ENCODE measurements around the gene VGF. TPM values are rescaled to one million over a fixed set of nuclear protein-coding genes. Genes with fewer than 3 reads are reported as not detected.
"Not testable (repeated sequence)": the region's sequence is repeated elsewhere in the genome, so short reads cannot be mapped to it uniquely, and the experiment has no call there.

Gene VGF
- total RNA-seq, 2 experiments from 2014 or later = not detected

DNA sequence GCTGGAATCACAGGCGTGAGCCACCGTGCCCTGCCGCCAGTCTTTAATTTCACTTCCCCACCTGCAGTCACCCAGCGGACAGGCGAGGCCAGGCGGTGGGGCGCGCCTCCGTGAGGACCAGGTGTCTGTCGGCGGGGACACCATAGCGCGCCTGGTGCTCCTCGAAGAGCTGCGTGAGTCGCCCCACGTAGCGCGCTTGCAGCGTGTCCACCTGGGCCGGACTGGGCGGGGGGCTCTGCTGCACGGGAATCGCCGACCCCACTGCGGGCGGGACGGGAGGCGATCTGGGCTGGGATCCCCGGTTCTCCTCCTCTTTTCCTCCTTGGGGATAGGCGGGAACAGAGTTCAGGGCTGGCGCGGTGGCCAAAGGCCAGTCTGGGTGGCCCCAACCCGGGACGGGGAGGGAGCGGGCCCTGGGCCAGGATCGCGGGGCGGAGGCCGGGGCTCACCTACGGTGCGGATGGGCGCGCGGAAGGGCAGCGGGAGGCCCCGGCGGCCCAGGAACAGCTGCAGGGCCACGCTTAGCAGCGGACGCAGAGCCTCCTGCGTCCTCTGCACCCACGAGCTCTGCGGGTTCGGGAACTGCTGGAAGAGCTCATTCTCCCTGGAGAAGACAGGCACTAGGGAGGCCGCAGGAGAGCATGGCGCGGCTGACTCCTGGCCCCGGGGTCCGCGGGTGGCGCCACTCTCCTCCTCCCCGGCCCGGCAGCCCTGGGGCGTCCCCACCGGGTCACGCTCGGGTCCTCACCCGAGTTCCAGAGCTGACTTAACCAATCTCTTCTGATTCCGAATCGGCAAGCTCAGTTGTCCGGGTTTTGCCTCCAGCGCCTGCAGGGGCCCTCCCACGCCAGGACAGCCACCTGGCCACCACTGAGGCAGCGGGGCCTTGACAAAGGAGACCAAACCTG lies 36.6 kb upstream of the VGF start:
- intact Hi-C loops (cut with micrococcal nuclease) = no loop called here

GRCh38 chr7:101200862-101201599 lies 35.7 kb upstream of the VGF start, which contains the start of gene MOGAT3:
TSS of gene MOGAT3 (minus strand) at chr7:101201036. CDS start at chr7:101200854, 182 bp downstream.
- Mint-ChIP-seq H3K27ac (no peak within 1 kb of the TSS), H3K36me3 (peaks cover under 1% of the 10 kb centered on the region), H3K4me1 (ENCODE audit: low read depth) (peaks cover 10% of the 10 kb centered on the region), H3K9me3 (no peaks in the 10 kb centered on the region), H3K27me3 (peaks cover 18% of the 10 kb centered on the region), H3K4me3 (no peak within 1 kb of the TSS)
- intact Hi-C loops (cut with micrococcal nuclease) = no loop called here
- POLR2A ChIA-PET = no interaction called here
- no peak for DNase-seq
- CTCF ChIA-PET = interaction anchor here (1.0 to 3.6 kb wide), 6 partner anchors 9 to 89 kb away, joined by 3 to 12 read pairs (median 6); no protein-coding TSS in a partner anchor

More for the DNA sequence above, 36.6 kb upstream of the VGF start:
- DNase-seq = no peak
- Mint-ChIP-seq H3K27me3 (peaks cover 18% of the 10 kb centered on the region), H3K36me3 (peaks cover 6% of the 10 kb centered on the region), H3K4me3 (no peak overlapping the region), H3K9me3 (no peaks in the 10 kb centered on the region), H3K4me1 (ENCODE audit: low read depth) (peaks cover 10% of the 10 kb centered on the region), H3K27ac (no peak overlapping the region)
- ChIA-PET CTCF (interaction anchor here (1.0 to 3.9 kb wide), 4 partner anchors 10 to 88 kb away, joined by 3 to 33 read pairs (median 4); partner anchors contain the start of genes PLOD3 and ZNHIT1), POLR2A (no interaction called here)

DNA sequence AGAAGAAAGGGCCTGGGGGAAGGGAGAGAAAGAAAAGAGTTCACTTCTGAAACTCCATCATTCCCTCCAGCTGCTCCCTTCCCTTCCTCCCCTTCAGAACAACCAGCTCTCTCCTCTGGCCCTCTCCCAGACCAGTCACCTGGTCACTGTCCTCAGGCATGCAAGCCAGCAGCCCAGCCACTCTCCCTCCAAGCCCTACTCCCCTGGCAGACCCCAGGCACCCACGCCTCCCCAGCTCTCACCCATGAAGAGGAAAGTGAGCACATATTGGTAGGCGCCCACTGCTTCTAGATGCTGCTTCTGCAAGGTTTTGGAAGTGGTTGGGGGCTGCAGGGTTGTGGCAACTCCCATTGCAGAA lies 35.1 kb upstream of the VGF start:
- no peaks in the 10 kb centered on the region for H3K36me3 Mint-ChIP-seq
- ChIA-PET POLR2A (interaction anchor here (0.7 to 0.9 kb wide), 2 partner anchors 14 to 24 kb away, joined by 3 to 5 read pairs; no protein-coding TSS in a partner anchor), CTCF (interaction anchor here (1.0 to 3.6 kb wide), 4 partner anchors 8 to 82 kb away, joined by 3 to 12 read pairs (median 8); no protein-coding TSS in a partner anchor)
- H3K27ac Mint-ChIP-seq = no peak overlapping the region
- intact Hi-C loops (cut with micrococcal nuclease) = no loop called here
- peaks cover 10% of the 10 kb centered on the region for H3K4me1 Mint-ChIP-seq (ENCODE audit: low read depth)
- DNase-seq = no peak
- H3K9me3 Mint-ChIP-seq = no peaks in the 10 kb centered on the region
- H3K27me3 Mint-ChIP-seq = peaks cover 18% of the 10 kb centered on the region
- H3K4me3 Mint-ChIP-seq = no peak overlapping the region

- H3K4me1 Mint-ChIP-seq (ENCODE audit: low read depth) = peaks cover 10% of the 10 kb centered on the region
- intact Hi-C loops (cut with micrococcal nuclease) = not testable (repeated sequence)
- CTCF ChIA-PET = interaction anchor here (3.6 kb wide), 1 partner anchor 55 kb away, joined by 12 read pairs; no protein-coding TSS in a partner anchor
Observed at GRCh38 chr7:101199522-101199921, 34.2 kb upstream of the VGF start.

GRCh38 chr7:101198476-101198875 lies 33.1 kb upstream of the VGF start:
- peaks cover 6% of the 10 kb centered on the region for H3K4me1 Mint-ChIP-seq (ENCODE audit: low read depth)
- no peak overlapping the region for H3K27ac Mint-ChIP-seq
- intact Hi-C loops (cut with micrococcal nuclease) = no loop called here
- H3K27me3 Mint-ChIP-seq = peaks cover 20% of the 10 kb centered on the region
- no peaks in the 10 kb centered on the region for H3K9me3 Mint-ChIP-seq
- no peak overlapping the region for H3K4me3 Mint-ChIP-seq
- CTCF ChIA-PET = interaction anchor here (3.6 kb wide), 1 partner anchor 54 kb away, joined by 12 read pairs; no protein-coding TSS in a partner anchor
- POLR2A ChIA-PET = no interaction called here
- H3K36me3 Mint-ChIP-seq = no peaks in the 10 kb centered on the region
- DNase-seq = no peak

More at GRCh38 chr7:101199522-101199921, 34.2 kb upstream of the VGF start:
- H3K4me3 Mint-ChIP-seq, H3K36me3 Mint-ChIP-seq, H3K9me3 Mint-ChIP-seq, DNase-seq, H3K27ac Mint-ChIP-seq: not testable (repeated sequence)
- POLR2A ChIA-PET = interaction anchor here (0.9 kb wide), 1 partner anchor 13 kb away, joined by 3 read pairs; no protein-coding TSS in a partner anchor
- peaks cover 22% of the 10 kb centered on the region for H3K27me3 Mint-ChIP-seq

- Mint-ChIP-seq H3K27me3 (peaks cover 20% of the 10 kb centered on the region), H3K36me3 (no peaks in the 10 kb centered on the region), H3K9me3 (no peaks in the 10 kb centered on the region), H3K27ac (no peak overlapping the region), H3K4me3 (no peak overlapping the region), H3K4me1 (ENCODE audit: low read depth) (peaks cover 6% of the 10 kb centered on the region)
- POLR2A ChIA-PET = no interaction called here
- CTCF ChIA-PET = interaction anchor here (3.6 kb wide), 1 partner anchor 54 kb away, joined by 12 read pairs; no protein-coding TSS in a partner anchor
- DNase-seq = no peak
- intact Hi-C loops (cut with micrococcal nuclease) = no loop called here
Observed at GRCh38 chr7:101197991-101198390, 32.6 kb upstream of the VGF start.

GRCh38 chr7:101195884-101196283 lies 30.5 kb upstream of the VGF start:
- H3K9me3 Mint-ChIP-seq = no peaks in the 10 kb centered on the region
- peaks cover under 1% of the 10 kb centered on the region for H3K4me1 Mint-ChIP-seq (ENCODE audit: low read depth)
- peaks cover 10% of the 10 kb centered on the region for H3K27me3 Mint-ChIP-seq
- no peak for DNase-seq
- no peak overlapping the region for H3K4me3 Mint-ChIP-seq
- no peaks in the 10 kb centered on the region for H3K36me3 Mint-ChIP-seq
- no peak overlapping the region for H3K27ac Mint-ChIP-seq
- CTCF ChIA-PET = interaction anchor here (1.1 to 9.8 kb wide), 2 partner anchors 52 to 87 kb away, joined by 4 to 297 read pairs; no protein-coding TSS in a partner anchor
- POLR2A ChIA-PET = interaction anchor here (0.6 kb wide), 1 partner anchor 122 kb away, joined by 3 read pairs; no protein-coding TSS in a partner anchor
- intact Hi-C loops (cut with micrococcal nuclease) = no loop called here

GRCh38 chr7:101189109-101189508 lies 23.7 kb upstream of the VGF start:
- POLR2A ChIA-PET = no interaction called here

GRCh38 chr7:101186844-101187428 lies 21.6 kb upstream of the VGF start:
- peaks cover 2% of the 10 kb centered on the region for H3K4me1 Mint-ChIP-seq (ENCODE audit: low read depth)
- intact Hi-C loops (cut with micrococcal nuclease) = no loop called here
- H3K36me3 Mint-ChIP-seq = no peaks in the 10 kb centered on the region
- H3K27me3 Mint-ChIP-seq = peaks cover 15% of the 10 kb centered on the region
- no peak for DNase-seq
- no peaks in the 10 kb centered on the region for H3K9me3 Mint-ChIP-seq
- ChIA-PET CTCF (interaction anchor here (1.2 to 1.5 kb wide), 2 partner anchors 43 to 104 kb away, joined by 4 read pairs; no protein-coding TSS in a partner anchor), POLR2A (interaction anchor here (0.8 kb wide), 1 partner anchor 13 kb away, joined by 3 read pairs; no protein-coding TSS in a partner anchor)
- H3K27ac Mint-ChIP-seq = no peak overlapping the region
- no peak overlapping the region for H3K4me3 Mint-ChIP-seq

More at GRCh38 chr7:101189109-101189508, 23.7 kb upstream of the VGF start:
- H3K9me3 Mint-ChIP-seq = no peaks in the 10 kb centered on the region
- DNase-seq = no peak
- H3K27me3 Mint-ChIP-seq = peaks cover 6% of the 10 kb centered on the region
- intact Hi-C loops (cut with micrococcal nuclease) = no loop called here
- no peak overlapping the region for H3K27ac Mint-ChIP-seq
- CTCF ChIA-PET = interaction anchor here (9.8 kb wide), 1 partner anchor 45 kb away, joined by 297 read pairs; no protein-coding TSS in a partner anchor
- no peak overlapping the region for H3K4me3 Mint-ChIP-seq
- no peaks in the 10 kb centered on the region for H3K4me1 Mint-ChIP-seq (ENCODE audit: low read depth)
- no peaks in the 10 kb centered on the region for H3K36me3 Mint-ChIP-seq

DNA sequence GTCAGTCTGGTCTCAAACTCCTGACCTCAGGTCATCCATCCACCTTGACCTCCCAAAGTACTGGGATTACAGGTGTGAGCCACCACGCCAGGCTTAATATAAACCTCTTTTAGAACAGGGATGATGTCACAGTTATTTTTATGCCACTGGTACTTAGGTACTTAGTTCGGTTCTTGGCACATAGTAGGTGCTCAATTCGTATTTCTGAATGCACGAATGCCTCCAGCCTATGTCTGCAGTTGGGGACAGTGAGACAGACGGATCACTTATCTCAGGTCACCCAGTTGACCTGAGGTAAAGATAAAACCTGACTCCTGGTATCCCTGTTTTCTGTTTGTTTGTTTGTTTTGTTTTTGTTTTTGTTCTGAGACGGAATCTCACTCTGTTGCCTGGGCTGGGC lies 20.8 kb upstream of the VGF start:
- CTCF ChIA-PET = interaction anchor here (1.5 kb wide), 1 partner anchor 105 kb away, joined by 4 read pairs; no protein-coding TSS in a partner anchor
- no peaks in the 10 kb centered on the region for H3K36me3 Mint-ChIP-seq
- POLR2A ChIA-PET = interaction anchor here (0.6 kb wide), 1 partner anchor 43 kb away, joined by 3 read pairs; no protein-coding TSS in a partner anchor
- H3K4me1 Mint-ChIP-seq (ENCODE audit: low read depth) = peaks cover 2% of the 10 kb centered on the region
- H3K27me3 Mint-ChIP-seq = peaks cover 16% of the 10 kb centered on the region
- H3K27ac Mint-ChIP-seq = no peak overlapping the region
- no peak for DNase-seq
- H3K9me3 Mint-ChIP-seq = no peaks in the 10 kb centered on the region
- no peak overlapping the region for H3K4me3 Mint-ChIP-seq
- intact Hi-C loops (cut with micrococcal nuclease) = no loop called here

- no peaks in the 10 kb centered on the region for H3K9me3 Mint-ChIP-seq
- H3K4me3 Mint-ChIP-seq = no peak overlapping the region
- intact Hi-C loops (cut with micrococcal nuclease) = no loop called here
- no peaks in the 10 kb centered on the region for H3K36me3 Mint-ChIP-seq
- H3K27ac Mint-ChIP-seq = no peak overlapping the region
- H3K27me3 Mint-ChIP-seq = peaks cover 22% of the 10 kb centered on the region
- no peak for DNase-seq
- POLR2A ChIA-PET = interaction anchor here (0.6 kb wide), 1 partner anchor 42 kb away, joined by 3 read pairs; no protein-coding TSS in a partner anchor
- H3K4me1 Mint-ChIP-seq (ENCODE audit: low read depth) = peaks cover 5% of the 10 kb centered on the region
- CTCF ChIA-PET = interaction anchor here (1.5 to 1.6 kb wide), 2 partner anchors 42 to 106 kb away, joined by 4 to 8 read pairs; no protein-coding TSS in a partner anchor
Observed at GRCh38 chr7:101185258-101185839, 20.0 kb upstream of the VGF start.
